GM18498 (cell line): Measurements from ENCODE around the gene KLHL17.
"Not testable (repeated sequence)": the region's sequence is repeated elsewhere in the genome, so short reads cannot be mapped to it uniquely, and the experiment has no call there.

ENCODE experiments used
- ATAC-seq: cut with Tn5 transposase; IDR thresholded peaks from one replicate; pipeline ENCODE4 v1.9.1; 2021; ENCODE audit warnings: mild to moderate bottlenecking, moderate library complexity; ENCODE audit not compliant: unreplicated experiment

KLHL17 gene

DNA sequence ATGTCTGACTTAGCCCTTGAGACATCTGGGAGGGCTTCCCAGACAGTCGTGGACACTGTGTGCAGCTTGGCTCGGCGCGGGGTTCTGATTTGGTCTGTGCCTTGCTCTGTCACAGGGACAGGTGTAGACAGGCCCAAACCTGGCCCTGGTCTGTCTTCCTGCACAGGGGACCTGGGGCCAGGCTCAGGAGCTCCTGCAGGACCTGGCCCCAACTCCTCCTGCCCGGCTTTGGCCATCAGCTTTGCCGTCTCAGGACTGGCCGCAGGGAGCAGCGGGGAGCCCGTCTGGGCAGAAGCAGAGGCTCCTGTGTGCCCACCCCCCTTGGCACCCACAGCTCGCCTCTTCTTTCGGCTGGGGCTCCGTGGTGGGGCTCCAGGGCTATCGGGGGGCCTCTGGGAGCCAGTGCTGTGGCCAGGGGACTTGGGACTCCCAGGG is 19.8 kb downstream of the KLHL17 start:
- no peak for ATAC-seq

GRCh38 chr1:980602-981395 is 20.4 kb downstream of the KLHL17 start:
- no peak for ATAC-seq

GRCh38 chr1:981491-981954 is 21.1 kb downstream of the KLHL17 start:
- no peak for ATAC-seq

DNA sequence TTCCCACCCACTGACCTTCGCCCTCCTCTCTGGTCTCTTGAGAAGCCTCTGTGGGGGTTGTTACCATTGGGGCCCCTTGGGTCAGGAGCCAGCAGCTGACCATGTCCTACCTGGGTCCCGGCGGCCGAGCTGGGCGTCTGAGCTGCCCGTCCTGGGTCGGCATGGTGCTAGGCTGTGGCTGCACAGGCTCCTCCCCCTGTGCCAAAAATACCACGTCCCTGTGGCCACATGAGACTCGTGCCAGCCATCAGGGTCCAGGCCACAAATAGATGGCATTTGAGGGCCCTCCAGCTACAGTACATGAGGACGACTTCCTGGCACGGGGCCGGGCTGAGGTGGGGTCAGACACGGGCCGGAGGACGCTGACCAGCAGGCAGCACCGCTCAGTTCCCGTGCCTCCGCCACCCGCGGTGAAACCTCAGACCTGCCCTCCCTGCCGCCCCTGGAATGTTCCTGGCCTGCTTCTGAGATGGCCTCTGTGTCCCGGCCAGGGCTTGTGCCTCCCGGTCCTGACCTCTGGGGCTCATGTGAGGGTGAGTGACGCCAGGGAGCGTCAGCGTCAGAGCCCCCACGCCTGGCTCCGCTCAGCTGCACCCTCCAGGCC is 21.7 kb downstream of the KLHL17 start, which contains the start of gene PERM1:
PERM1 (minus strand) TSS at position 139 of the 604 bp plus-strand sequence. CDS start 1,064 bp downstream, outside the sequence.
- ATAC-seq = no peak

GRCh38 chr1:982765-983436 is 22.5 kb downstream of the KLHL17 start:
- no peak for ATAC-seq

DNA sequence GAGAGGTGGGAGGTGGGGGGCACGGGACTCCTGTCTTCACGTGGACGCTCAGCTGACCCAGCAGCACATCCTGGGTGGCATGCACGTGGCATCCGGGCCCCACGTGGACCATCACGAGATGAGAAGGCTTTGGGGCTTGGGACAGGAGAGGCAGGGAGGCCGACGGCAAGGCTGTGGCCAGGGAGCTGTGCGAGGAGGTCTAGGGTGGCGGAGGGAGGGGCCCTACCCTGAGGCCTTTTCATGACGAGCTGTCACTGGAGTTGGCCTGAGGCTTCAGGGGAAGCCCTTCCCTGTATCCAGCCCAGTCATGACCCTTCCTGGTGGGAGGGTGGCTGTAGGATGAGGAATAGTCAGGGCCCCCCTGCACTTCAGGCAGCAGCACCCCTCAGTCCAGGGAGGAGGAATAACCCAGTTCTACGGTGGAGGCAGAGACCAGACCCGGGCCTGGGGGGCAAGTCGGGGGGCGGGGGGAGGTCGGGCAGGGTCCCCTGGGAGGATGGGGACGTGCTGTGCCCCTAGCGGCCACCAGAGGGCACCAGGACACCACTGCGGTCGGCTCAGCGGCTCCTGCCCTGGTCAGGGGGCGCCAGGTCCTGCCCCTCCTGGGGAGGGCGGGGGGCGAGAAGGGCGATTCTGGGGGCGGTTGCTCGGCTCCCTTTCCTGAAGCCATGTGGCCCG is 23.6 kb downstream of the KLHL17 start:
- no peak for ATAC-seq

- ATAC-seq = no peak
These were observed 24.1 kb downstream of the KLHL17 start for GRCh38 chr1:984476-984814.

DNA sequence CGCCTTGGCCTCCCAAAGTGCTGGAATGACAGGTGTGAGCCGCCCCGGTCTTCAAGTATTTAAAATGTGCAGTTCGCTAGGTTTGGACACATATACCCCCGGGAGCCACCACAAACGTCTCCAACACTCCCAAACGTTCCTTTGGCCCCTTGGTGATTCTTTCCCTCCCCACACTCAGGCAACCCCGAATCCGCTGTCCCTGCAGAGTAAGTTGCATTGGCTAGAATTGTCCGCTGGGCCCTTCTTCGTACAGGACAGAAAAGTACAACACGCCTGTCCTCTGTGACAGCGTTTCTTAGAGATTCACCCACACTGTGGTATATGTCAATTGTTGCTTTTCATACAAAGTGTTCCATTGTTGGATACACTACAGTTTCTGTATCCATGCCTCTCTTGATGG is 24.7 kb downstream of the KLHL17 start:
- ATAC-seq = no peak

GRCh38 chr1:988061-988460 is 27.7 kb downstream of the KLHL17 start:
- ATAC-seq = not testable (repeated sequence)

DNA sequence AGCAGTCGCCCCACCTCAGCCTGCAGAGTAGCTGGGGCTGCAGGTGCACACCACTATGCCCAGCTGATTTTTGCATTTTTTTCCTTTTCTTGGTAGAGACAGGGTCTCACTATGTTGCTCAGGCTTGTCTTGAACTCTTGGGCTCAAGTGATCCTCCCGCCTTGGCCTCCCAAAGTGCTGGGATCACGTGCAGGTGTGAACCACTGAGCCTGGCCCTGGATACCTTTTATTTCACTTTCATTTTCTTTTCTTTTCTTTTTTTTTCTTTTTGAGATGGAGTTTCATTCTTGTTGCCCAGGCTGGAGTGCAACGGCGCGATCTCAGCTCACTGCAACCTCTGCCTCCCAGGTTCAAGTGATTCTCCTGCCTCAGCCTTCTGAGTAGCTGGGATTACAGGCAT is 30.9 kb downstream of the KLHL17 start:
- ATAC-seq = not testable (repeated sequence)

- ATAC-seq = no peak
These were observed 31.5 kb downstream of the KLHL17 start for GRCh38 chr1:991895-992294.

DNA sequence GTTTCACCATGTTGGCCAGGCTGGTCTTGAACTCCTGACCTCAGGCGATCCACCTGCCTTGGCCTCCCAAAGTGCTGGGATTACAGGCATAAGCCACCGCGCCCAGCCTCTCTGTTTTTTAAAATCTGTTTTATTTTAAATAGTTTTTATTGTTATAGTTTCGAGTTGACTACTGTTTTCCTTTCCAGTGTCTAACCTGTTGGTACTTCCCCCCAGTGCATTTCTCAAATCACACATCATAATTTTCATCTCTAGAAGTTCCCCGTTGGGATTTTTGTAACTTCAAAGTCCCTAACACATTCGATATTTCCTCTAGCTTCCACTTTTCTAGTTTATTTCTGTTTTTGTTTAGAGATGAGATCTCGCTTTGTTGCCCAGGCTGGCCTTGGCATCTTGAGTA is 32.0 kb downstream of the KLHL17 start:
- no peak for ATAC-seq

DNA sequence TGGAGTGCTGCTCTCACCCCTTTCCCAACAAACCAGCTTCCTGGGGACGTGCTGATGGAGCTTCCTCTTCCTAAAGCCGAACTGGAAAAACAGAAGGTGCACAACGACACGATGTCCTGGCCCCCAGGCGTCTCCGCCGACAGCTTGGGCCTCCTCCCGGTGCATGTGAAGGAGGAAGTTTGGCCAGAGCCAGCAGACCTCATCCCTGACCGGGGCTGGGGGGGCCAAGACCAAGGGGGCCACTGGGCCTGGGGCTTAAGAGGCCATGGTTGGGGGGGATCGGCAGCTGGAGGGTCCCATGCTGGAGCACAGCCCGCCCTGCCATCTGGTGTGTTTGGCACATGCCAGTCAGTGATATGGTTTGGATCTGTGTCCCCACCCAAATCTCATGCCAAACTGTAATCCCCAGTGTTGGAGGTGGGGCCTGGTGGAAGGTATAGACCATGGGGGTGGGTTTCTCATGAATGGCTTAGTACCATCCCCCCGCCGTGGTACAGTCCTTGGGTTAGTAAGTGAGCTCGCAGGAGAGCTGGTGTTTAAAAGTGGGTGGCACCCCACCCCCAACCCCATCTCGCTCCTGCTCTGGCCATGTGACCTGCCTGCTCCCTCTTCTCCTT is 33.1 kb downstream of the KLHL17 start:
- ATAC-seq = no peak

GRCh38 chr1:994546-994945 is 34.2 kb downstream of the KLHL17 start:
- ATAC-seq = not testable (repeated sequence)

DNA sequence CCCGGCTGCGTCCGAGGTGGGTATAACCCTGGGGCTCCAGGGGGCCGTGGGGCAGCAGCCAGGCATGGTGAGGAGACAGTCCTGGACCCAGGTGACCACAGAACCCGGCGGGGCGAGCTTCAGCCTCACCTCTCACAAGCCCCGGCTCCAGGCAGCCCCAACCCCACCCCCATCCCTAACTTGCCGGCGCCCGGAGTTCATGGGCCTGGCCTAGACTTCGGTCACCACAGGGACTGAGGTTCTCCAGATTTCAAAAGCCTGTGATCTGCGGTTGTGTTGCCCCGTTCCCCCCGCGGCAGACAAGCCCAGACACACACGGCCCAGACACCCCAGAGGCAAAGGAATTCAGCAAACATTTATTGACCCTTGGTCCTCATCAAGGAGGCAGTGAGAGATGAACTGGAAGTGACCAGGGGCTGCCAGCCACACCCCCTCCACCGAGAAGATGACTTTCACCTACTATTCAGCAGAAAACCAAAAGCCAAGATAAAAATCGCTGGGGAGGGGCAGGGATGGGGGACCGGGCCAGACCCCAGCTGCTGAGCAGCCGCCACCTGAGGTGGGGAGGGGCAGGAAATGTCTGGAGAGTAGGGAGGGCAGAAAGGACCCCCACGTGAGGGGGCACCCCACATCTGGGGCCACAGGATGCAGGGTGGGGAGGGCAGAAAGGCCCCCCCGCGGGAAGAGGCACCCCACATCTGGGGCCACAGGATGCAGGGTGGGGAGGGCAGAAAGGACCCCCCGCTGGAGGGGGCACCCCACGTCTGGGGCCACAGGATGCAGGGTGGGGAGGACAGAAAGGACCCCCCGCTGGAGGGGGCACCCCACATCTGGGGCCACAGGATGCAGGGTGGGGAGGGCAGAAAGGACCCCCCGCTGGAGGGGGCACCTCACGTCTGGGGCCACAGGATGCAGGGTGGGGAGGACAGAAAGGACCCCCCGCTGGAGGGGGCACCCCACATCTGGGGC is 35.6 kb downstream of the KLHL17 start:
- ATAC-seq = no peak

DNA sequence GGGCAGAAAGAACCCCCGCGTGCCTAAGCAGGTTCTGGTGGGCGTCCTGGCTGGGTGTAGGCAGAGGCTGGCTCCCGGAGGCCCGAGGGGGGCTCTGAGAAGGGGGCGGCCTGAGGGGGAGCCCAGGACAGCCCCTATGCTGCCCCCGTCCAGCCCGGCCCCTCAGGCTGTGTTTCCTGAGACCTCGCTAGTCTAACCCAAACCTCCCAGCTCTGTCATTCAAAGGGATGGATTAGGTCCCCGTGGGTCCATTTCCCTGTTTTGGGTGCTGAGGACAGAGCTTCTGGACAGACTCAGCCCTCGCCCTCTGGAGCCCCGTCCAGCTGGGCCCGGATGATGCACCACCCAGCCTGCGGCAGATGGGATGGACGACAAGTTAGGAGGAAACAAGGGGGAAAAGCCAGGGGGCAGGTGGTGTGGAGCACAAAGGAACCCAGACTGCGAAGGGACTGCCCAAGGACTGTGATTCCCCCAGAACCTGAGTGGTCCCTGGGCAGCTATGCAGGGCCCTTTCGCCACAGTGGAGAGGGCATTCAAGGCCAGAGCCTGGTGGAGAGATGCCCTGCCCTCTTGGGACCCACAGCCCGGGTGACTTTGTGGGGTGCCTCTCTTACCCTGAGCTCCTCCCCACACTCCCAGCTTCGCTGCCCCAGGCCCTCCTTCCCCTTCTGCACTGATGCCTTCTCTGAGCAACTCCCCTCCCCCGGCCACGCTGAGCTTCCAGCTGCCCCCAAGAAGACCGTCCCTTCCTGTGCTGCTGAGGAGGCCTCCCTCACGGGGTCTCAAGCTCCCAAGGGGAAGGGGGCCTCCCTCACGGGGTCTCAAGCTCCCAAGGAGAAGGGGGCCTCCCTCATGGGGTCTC is 36.7 kb downstream of the KLHL17 start:
- no peak for ATAC-seq

- ATAC-seq = no peak
These were observed 37.3 kb downstream of the KLHL17 start for GRCh38 chr1:997713-997992.

- ATAC-seq = no peak
These were observed 37.8 kb downstream of the KLHL17 start for GRCh38 chr1:997993-998744.

DNA sequence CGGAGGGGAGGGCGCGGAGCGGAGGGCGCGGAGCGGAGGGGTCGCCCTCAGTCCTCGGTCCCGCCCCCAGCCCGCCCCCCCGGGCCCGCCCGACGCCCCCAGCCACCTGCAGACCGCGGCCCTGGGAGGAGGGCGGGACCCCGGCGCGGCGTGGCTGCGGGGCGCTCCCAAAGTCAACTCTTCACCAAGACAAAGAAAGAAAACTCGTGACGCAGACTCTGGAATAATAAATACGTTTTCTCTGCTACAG is 38.3 kb downstream of the KLHL17 start:
- no peak for ATAC-seq
